ENCODE data around the gene ABTB2. TPM values are rescaled to one million over a fixed set of nuclear protein-coding genes. Genes with fewer than 3 reads are reported as not detected.

The ABTB2 gene
- total and polyA plus RNA-seq, 2 donors = 1.6 to 2.6 TPM

DNA sequence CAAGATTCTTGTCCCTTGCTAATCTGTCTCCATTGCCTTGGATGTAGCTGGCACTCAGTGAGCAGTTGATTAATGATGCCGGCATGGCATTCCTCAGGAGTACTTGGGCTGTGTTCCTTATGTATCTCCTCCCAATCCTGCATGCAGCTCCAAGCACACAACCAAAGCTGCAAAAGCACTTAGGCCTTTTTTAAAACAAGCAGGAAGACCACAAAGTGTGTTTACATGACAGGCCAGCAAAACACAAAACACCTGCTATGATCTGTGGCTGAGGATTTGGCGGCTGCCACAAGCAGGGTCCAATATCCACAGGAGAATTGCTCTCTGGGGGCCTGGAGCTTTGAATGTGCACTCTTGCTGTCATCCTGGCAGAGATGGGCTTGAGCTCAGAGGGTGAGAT lies 8.9 kb downstream of the ABTB2 start:
- Histone ChIP-seq H3K4me3 (ENCODE audit: low read length in 2 of 2) (no peak overlapping the region), H3K36me3 (ENCODE audit: control insufficient read depth in 2 of 2, insufficient read depth in 2 of 2, low read length in 1 of 2) (no peaks in the 10 kb centered on the region), H3K27me3 (ENCODE audit: control insufficient read depth in 2 of 2, insufficient read depth in 1 of 2, low read length in 1 of 2) (no peaks in the 10 kb centered on the region), H3K9me3 (ENCODE audit: control insufficient read depth in 2 of 2, insufficient read depth in 1 of 2, low read length in 1 of 2) (no peaks in the 10 kb centered on the region), H3K27ac (ENCODE audit: low read depth in 1 of 2, low read length in 1 of 2) (no peak overlapping the region), H3K4me1 (ENCODE audit: control insufficient read depth in 2 of 2, insufficient read depth in 2 of 2, low read length in 2 of 2) (peaks cover 9 to 11% of the 10 kb centered on the region in 2 donors)
- DNase-seq (ENCODE audit: low read depth in 6 of 9, low spot score in 9 of 9) = no peak
- WGBS = 69% methylated on average over 2 of the region's 2 CpGs

DNA sequence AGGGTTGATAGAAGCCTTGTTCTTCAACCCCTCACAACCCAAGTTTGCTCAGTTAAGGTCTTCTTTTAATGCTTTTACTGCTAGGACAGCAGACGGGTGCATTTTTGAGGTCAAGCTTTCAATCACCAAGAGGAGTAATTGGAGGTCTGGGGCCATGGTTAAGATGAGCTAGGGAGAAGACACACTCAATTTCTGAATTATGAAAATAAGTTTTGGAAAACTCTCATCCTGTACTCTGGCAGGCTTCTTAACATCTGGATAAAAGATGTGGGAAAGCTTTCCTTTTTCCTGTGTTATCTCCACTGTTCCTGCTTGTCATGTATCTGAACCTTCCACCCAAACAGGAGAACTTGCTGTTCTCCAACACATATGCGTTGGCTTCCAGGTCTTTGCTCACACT lies 9.7 kb downstream of the ABTB2 start:
- DNase-seq (ENCODE audit: low read depth in 6 of 9, low spot score in 9 of 9) = no peak

DNA sequence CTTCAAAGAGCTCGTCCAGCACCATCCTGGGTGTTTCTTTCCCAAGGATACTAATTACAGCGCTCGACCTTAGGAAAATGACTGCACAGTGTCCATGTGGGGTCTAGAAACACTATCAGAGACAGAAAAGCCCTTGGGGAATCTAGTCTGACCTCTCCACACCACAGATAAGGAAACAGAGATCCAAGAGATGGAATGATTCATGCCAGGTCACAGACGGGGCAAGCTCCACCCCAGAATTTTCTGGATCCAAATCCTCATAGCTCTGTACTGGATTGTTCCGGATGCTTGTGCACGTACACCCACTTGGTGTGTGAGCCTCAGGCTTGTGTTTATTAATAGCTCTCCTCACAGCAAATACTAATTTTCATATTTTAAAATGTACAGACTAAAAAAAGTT lies 11.3 kb downstream of the ABTB2 start:
- H3K27ac ChIP-seq (ENCODE audit: low read depth in 1 of 2, low read length in 1 of 2) = no peak overlapping the region

More for the DNA sequence above, 9.7 kb downstream of the ABTB2 start:
- Histone ChIP-seq H3K27ac (ENCODE audit: low read depth in 1 of 2, low read length in 1 of 2) (no peak overlapping the region), H3K4me1 (ENCODE audit: control insufficient read depth in 2 of 2, insufficient read depth in 2 of 2, low read length in 2 of 2) (peaks cover 9 to 11% of the 10 kb centered on the region in 2 donors), H3K4me3 (ENCODE audit: low read length in 2 of 2) (no peak overlapping the region), H3K36me3 (ENCODE audit: control insufficient read depth in 2 of 2, insufficient read depth in 2 of 2, low read length in 1 of 2) (no peaks in the 10 kb centered on the region), H3K9me3 (ENCODE audit: control insufficient read depth in 2 of 2, insufficient read depth in 1 of 2, low read length in 1 of 2) (no peaks in the 10 kb centered on the region), H3K27me3 (ENCODE audit: control insufficient read depth in 2 of 2, insufficient read depth in 1 of 2, low read length in 1 of 2) (no peaks in the 10 kb centered on the region)
- 95% methylated on average over 2 of the region's 2 CpGs for WGBS

DNA sequence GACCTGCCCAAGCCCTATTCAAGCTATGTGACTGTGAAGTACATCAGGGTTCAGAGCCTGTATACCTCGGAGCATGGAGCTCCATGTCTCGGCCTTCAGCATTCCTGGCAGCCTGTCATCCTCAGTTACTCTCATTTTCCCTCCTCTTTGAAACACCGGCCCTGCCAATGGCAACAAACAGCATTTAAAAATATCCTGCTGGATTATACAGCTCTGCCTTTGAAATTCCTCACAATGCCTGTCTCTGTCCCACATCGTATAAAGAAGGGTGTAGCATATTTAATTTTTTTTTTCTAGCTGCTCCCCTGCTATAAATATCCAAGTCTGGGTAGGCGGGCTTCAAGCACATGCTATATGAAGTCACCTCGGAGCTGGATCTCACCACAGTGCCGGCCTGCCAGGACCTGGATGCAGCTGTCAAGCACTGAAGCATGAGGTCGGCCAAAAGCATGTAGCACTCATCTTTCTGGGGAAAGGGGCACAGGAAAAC lies 11.8 kb downstream of the ABTB2 start:
- Histone ChIP-seq H3K4me1 (ENCODE audit: control insufficient read depth in 2 of 2, insufficient read depth in 2 of 2, low read length in 2 of 2) (peaks cover 6 to 11% of the 10 kb centered on the region in 2 donors), H3K27me3 (ENCODE audit: control insufficient read depth in 2 of 2, insufficient read depth in 1 of 2, low read length in 1 of 2) (no peaks in the 10 kb centered on the region), H3K9me3 (ENCODE audit: control insufficient read depth in 2 of 2, insufficient read depth in 1 of 2, low read length in 1 of 2) (no peaks in the 10 kb centered on the region), H3K36me3 (ENCODE audit: control insufficient read depth in 2 of 2, insufficient read depth in 2 of 2, low read length in 1 of 2) (no peaks in the 10 kb centered on the region), H3K27ac (ENCODE audit: low read depth in 1 of 2, low read length in 1 of 2) (no peak overlapping the region), H3K4me3 (ENCODE audit: low read length in 2 of 2) (no peak overlapping the region)
- WGBS = 91% methylated on average over 8 of the region's 8 CpGs
- no peak for DNase-seq (ENCODE audit: low read depth in 6 of 9, low spot score in 9 of 9)

More for the DNA sequence above, 11.3 kb downstream of the ABTB2 start:
- no peaks in the 10 kb centered on the region for H3K27me3 ChIP-seq (ENCODE audit: control insufficient read depth in 2 of 2, insufficient read depth in 1 of 2, low read length in 1 of 2)
- H3K9me3 ChIP-seq (ENCODE audit: control insufficient read depth in 2 of 2, insufficient read depth in 1 of 2, low read length in 1 of 2) = no peaks in the 10 kb centered on the region
- no peak overlapping the region for H3K4me3 ChIP-seq (ENCODE audit: low read length in 2 of 2)
- DNase-seq (ENCODE audit: low read depth in 6 of 9, low spot score in 9 of 9) = no peak
- H3K36me3 ChIP-seq (ENCODE audit: control insufficient read depth in 2 of 2, insufficient read depth in 2 of 2, low read length in 1 of 2) = no peaks in the 10 kb centered on the region
- peaks cover 6 to 11% of the 10 kb centered on the region in 2 donors for H3K4me1 ChIP-seq (ENCODE audit: control insufficient read depth in 2 of 2, insufficient read depth in 2 of 2, low read length in 2 of 2)
- 97% methylated on average over 6 of the region's 6 CpGs for WGBS

DNA sequence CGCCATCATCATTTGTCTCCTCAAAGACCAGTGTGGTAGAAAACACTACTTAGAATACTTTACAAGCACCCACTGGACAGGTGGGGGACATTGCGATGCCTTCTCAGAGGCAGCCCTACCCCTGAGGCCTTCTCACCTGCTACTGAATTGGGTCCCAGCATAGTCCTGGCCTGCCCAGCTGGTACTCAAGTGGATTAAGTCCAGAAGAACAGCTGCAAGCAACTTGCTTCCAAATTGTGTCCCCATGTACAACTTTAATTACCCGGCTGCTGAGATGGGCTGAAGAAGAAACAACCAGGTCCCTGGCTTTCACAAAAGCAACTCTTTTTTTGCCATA lies 12.3 kb downstream of the ABTB2 start:
- WGBS = 99% methylated on average over 3 of the region's 3 CpGs
- Histone ChIP-seq H3K27ac (ENCODE audit: low read depth in 1 of 2, low read length in 1 of 2) (no peak overlapping the region), H3K4me1 (ENCODE audit: control insufficient read depth in 2 of 2, insufficient read depth in 2 of 2, low read length in 2 of 2) (peaks cover 6 to 11% of the 10 kb centered on the region in 2 donors)

DNA sequence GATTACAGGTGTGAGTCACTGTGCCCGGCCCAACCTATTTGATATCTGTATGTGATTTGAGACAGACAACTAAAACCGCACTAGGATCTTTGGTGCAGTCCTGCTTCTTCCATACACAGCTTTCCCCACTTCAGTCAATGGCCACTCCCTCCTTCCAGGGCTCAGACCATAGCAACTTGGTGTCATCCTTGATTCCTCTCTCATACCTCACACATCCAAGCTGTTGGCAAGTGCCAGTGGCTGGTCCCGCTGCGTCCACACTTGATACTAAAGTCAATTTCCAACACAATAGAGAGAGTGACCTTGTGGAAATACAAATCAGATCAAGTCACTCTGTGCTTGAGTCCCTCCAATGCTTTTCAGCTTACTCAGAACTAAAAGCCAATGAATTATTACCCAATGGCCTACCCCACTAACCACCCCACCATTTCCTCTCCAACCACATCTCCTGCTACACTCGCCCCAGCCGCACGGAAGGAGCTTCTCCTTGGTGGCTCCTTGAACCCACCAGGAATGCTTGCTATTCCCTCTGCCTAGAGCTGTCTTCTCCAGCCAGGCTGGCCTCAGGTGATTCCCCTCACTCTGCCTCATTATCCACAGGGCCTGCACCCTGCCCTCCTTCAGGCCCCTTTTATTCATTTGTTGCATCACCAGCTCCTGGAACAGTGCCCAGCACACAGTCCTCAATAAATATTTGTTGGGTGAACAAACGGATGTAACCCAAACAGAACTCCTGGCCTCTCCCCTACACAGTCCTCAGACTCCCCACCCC lies 12.9 kb downstream of the ABTB2 start:
- Histone ChIP-seq H3K4me3 (ENCODE audit: low read length in 2 of 2) (no peak overlapping the region), H3K27me3 (ENCODE audit: control insufficient read depth in 2 of 2, insufficient read depth in 1 of 2, low read length in 1 of 2) (no peaks in the 10 kb centered on the region), H3K36me3 (ENCODE audit: control insufficient read depth in 2 of 2, insufficient read depth in 2 of 2, low read length in 1 of 2) (no peaks in the 10 kb centered on the region), H3K4me1 (ENCODE audit: control insufficient read depth in 2 of 2, insufficient read depth in 2 of 2, low read length in 2 of 2) (peaks cover 6 to 11% of the 10 kb centered on the region in 2 donors), H3K9me3 (ENCODE audit: control insufficient read depth in 2 of 2, insufficient read depth in 1 of 2, low read length in 1 of 2) (no peaks in the 10 kb centered on the region), H3K27ac (ENCODE audit: low read depth in 1 of 2, low read length in 1 of 2) (no peak overlapping the region)
- no peak for DNase-seq (ENCODE audit: low read depth in 6 of 9, low spot score in 9 of 9)
- 87% methylated on average over 8 of the region's 8 CpGs for WGBS

More for the DNA sequence above, 12.3 kb downstream of the ABTB2 start:
- Histone ChIP-seq H3K27me3 (ENCODE audit: control insufficient read depth in 2 of 2, insufficient read depth in 1 of 2, low read length in 1 of 2) (no peaks in the 10 kb centered on the region), H3K36me3 (ENCODE audit: control insufficient read depth in 2 of 2, insufficient read depth in 2 of 2, low read length in 1 of 2) (no peaks in the 10 kb centered on the region), H3K9me3 (ENCODE audit: control insufficient read depth in 2 of 2, insufficient read depth in 1 of 2, low read length in 1 of 2) (no peaks in the 10 kb centered on the region), H3K4me3 (ENCODE audit: low read length in 2 of 2) (no peak overlapping the region)
- DNase-seq (ENCODE audit: low read depth in 6 of 9, low spot score in 9 of 9) = no peak

DNA sequence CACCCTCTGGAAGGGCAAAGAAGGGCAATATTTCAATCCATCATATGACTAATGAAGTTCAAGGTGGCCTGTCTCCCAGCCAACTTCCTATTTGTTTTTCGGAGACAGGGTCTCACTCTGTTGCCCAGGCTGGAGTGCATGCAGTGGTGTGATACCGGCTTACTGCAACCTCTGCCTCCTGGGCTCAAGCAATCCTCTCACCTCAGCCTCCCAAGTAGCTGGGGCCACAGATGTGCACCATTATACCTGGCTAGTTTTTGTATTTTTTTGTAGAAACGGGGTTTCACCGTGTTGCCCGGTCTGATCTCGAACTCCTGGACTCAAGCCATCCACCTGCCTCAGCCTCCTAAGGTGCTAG lies 13.4 kb downstream of the ABTB2 start:
- Histone ChIP-seq H3K36me3 (ENCODE audit: control insufficient read depth in 2 of 2, insufficient read depth in 2 of 2, low read length in 1 of 2) (no peaks in the 10 kb centered on the region), H3K4me1 (ENCODE audit: control insufficient read depth in 2 of 2, insufficient read depth in 2 of 2, low read length in 2 of 2) (peaks cover 6 to 11% of the 10 kb centered on the region in 2 donors), H3K27me3 (ENCODE audit: control insufficient read depth in 2 of 2, insufficient read depth in 1 of 2, low read length in 1 of 2) (no peaks in the 10 kb centered on the region), H3K27ac (ENCODE audit: low read depth in 1 of 2, low read length in 1 of 2) (no peak overlapping the region), H3K4me3 (ENCODE audit: low read length in 2 of 2) (no peak overlapping the region), H3K9me3 (ENCODE audit: control insufficient read depth in 2 of 2, insufficient read depth in 1 of 2, low read length in 1 of 2) (no peaks in the 10 kb centered on the region)
- WGBS = 95% methylated on average over 6 of the region's 6 CpGs
- no peak for DNase-seq (ENCODE audit: low read depth in 6 of 9, low spot score in 9 of 9)

DNA sequence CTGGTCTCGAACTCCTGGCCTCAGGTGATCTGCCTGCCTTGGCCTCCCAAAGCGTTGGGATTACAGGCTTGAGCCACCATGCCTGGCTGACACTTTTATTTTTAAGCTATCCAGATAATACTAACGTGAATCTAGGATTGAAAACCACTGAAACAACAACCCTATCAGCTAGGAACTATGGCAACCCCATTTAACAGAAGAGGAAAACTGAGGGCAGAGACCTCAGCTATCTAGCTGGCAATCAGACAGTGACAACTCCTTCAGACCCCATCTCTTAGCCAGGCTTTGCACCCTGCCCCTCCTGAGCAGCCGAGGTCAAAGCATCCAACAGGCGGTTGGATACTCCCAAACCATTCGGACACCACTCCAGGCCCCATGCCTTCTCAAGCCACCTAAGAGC lies 14.1 kb downstream of the ABTB2 start:
- no peaks in the 10 kb centered on the region for H3K27me3 ChIP-seq (ENCODE audit: control insufficient read depth in 2 of 2, insufficient read depth in 1 of 2, low read length in 1 of 2)
- H3K9me3 ChIP-seq (ENCODE audit: control insufficient read depth in 2 of 2, insufficient read depth in 1 of 2, low read length in 1 of 2) = no peaks in the 10 kb centered on the region
- H3K4me3 ChIP-seq (ENCODE audit: low read length in 2 of 2) = no peak overlapping the region
- peaks cover 5 to 7% of the 10 kb centered on the region in 2 donors for H3K4me1 ChIP-seq (ENCODE audit: control insufficient read depth in 2 of 2, insufficient read depth in 2 of 2, low read length in 2 of 2)
- no peaks in the 10 kb centered on the region for H3K36me3 ChIP-seq (ENCODE audit: control insufficient read depth in 2 of 2, insufficient read depth in 2 of 2, low read length in 1 of 2)
- WGBS = 97% methylated on average over 6 of the region's 6 CpGs
- no peak for DNase-seq (ENCODE audit: low read depth in 6 of 9, low spot score in 9 of 9)
- H3K27ac ChIP-seq (ENCODE audit: low read depth in 1 of 2, low read length in 1 of 2) = no peak overlapping the region

DNA sequence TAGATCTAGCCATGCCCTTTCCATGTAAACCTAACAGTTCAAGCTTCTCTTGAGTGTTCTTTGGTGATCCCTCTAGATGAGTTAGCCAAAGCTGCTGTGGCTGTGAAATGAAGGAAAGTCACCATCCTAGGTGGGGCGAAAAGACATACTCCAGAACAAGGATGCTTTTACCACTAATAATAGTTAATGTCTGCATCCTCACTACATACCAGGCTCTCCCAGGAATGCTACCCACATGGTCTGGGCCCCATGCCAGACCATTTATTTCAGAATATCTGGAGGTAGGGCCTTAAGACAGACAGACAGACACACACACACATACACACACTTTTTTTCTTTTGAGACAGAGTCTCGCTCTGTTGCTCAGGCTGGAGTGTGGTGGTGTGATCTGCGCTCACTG lies 14.7 kb downstream of the ABTB2 start:
- Histone ChIP-seq H3K4me3 (ENCODE audit: low read length in 2 of 2) (no peak overlapping the region), H3K36me3 (ENCODE audit: control insufficient read depth in 2 of 2, insufficient read depth in 2 of 2, low read length in 1 of 2) (no peaks in the 10 kb centered on the region), H3K9me3 (ENCODE audit: control insufficient read depth in 2 of 2, insufficient read depth in 1 of 2, low read length in 1 of 2) (no peaks in the 10 kb centered on the region), H3K27ac (ENCODE audit: low read depth in 1 of 2, low read length in 1 of 2) (no peak overlapping the region), H3K27me3 (ENCODE audit: control insufficient read depth in 2 of 2, insufficient read depth in 1 of 2, low read length in 1 of 2) (no peaks in the 10 kb centered on the region), H3K4me1 (ENCODE audit: control insufficient read depth in 2 of 2, insufficient read depth in 2 of 2, low read length in 2 of 2) (peaks cover 1 to 4% of the 10 kb centered on the region in 2 donors)
- WGBS = over 99% methylated on average over 3 of the region's 3 CpGs
- no peak for DNase-seq (ENCODE audit: low read depth in 6 of 9, low spot score in 9 of 9)
